Measurements from ENCODE around the gene TTC16. TPM values are rescaled to one million over a fixed set of nuclear protein-coding genes. Genes with fewer than 3 reads are reported as not detected.

TTC16 gene
- total and polyA plus RNA-seq, 7 donors = 0.15 TPM; not detected in 6

GRCh38 chr9:127773981-127774380, 58.1 kb downstream of the TTC16 start:
- no peaks in the 10 kb centered on the region for H3K27me3 ChIP-seq
- no peaks in the 10 kb centered on the region for H3K36me3 ChIP-seq
- intact Hi-C loops (cut with DNase I) = no loop called here
- H3K9me3 ChIP-seq = no peaks in the 10 kb centered on the region
- no peak overlapping the region for H3K4me3 ChIP-seq
- 84 to 91% methylated on average over 10 of the region's 10 CpGs for WGBS, 2 donors
- no peak for DNase-seq
- H3K4me1 ChIP-seq = peaks cover 0 to 12% (median 9%) of the 10 kb centered on the region in 4 donors
- no peak overlapping the region for H3K27ac ChIP-seq
- no peak for TF ChIP-seq EP300 (IDR thresholded peaks at IDR 0.05)

GRCh38 chr9:127776195-127776923, 60.5 kb downstream of the TTC16 start:
- no peak for DNase-seq
- H3K36me3 ChIP-seq = no peaks in the 10 kb centered on the region
- 33 to 57% methylated on average over 15 of the region's 15 CpGs for WGBS, 2 donors
- H3K4me1 ChIP-seq = peaks cover 0 to 5% (median 0%) of the 10 kb centered on the region in 4 donors
- peak overlapping the region in 1 of 4 donors; percentile 32 for H3K27ac ChIP-seq
- peak overlapping the region in 1 of 4 donors; percentile 16 for H3K4me3 ChIP-seq
- TF ChIP-seq POLR2AphosphoS5 (IDR thresholded peaks at IDR 0.05) (no peak), CTCF (IDR thresholded peaks at IDR 0.05) (no peak), EP300 (IDR thresholded peaks at IDR 0.05) (no peak), POLR2A (IDR thresholded peaks at IDR 0.05) (no peak)
- intact Hi-C loops (cut with DNase I) = no loop called here
- H3K9me3 ChIP-seq = no peaks in the 10 kb centered on the region
- H3K27me3 ChIP-seq = no peaks in the 10 kb centered on the region

GRCh38 chr9:127776924-127777289, 61.0 kb downstream of the TTC16 start:
- Histone ChIP-seq H3K27ac (peak overlapping the region in 1 of 4 donors; percentile 32), H3K4me3 (peak overlapping the region in 1 of 4 donors; percentile 16), H3K27me3 (no peaks in the 10 kb centered on the region), H3K4me1 (peaks cover 0 to under 1% (median 0%) of the 10 kb centered on the region in 4 donors), H3K36me3 (no peaks in the 10 kb centered on the region), H3K9me3 (no peaks in the 10 kb centered on the region)
- TF ChIP-seq EP300 (IDR thresholded peaks at IDR 0.05) (no peak), POLR2A (IDR thresholded peaks at IDR 0.05) (no peak), POLR2AphosphoS5 (IDR thresholded peaks at IDR 0.05) (no peak), CTCF (IDR thresholded peaks at IDR 0.05) (no peak)
- WGBS, 2 donors = 44 to 66% methylated on average over 5 of the region's 5 CpGs
- intact Hi-C loops (cut with DNase I) = no loop called here
- no peak for DNase-seq

GRCh38 chr9:127777368-127777980, 61.6 kb downstream of the TTC16 start:
- Histone ChIP-seq H3K4me3 (peak overlapping the region in 1 of 4 donors; percentile 16), H3K27ac (peak overlapping the region in 2 of 4 donors; percentile 7 to 52), H3K36me3 (no peaks in the 10 kb centered on the region), H3K4me1 (no peaks in the 10 kb centered on the region), H3K27me3 (no peaks in the 10 kb centered on the region), H3K9me3 (no peaks in the 10 kb centered on the region)
- DNase-seq = no peak
- 48 to 75% methylated on average over 18 of the region's 18 CpGs for WGBS, 2 donors
- no peak for TF ChIP-seq CTCF (IDR thresholded peaks at IDR 0.05)
- no peak for TF ChIP-seq POLR2A (IDR thresholded peaks at IDR 0.05)
- no peak for TF ChIP-seq EP300 (IDR thresholded peaks at IDR 0.05)
- no peak for TF ChIP-seq POLR2AphosphoS5 (IDR thresholded peaks at IDR 0.05)
- intact Hi-C loops (cut with DNase I) = no loop called here

GRCh38 chr9:127778280-127779135, 62.6 kb downstream of the TTC16 start, which contains the start of gene SH2D3C:
TSS of gene SH2D3C (minus strand) at chr9:127778666. CDS start at chr9:127778627, 39 bp downstream.
- intact Hi-C loops (cut with DNase I) = no loop called here
- Histone ChIP-seq H3K27me3 (no peaks in the 10 kb centered on the region), H3K4me1 (no peaks in the 10 kb centered on the region), H3K36me3 (no peaks in the 10 kb centered on the region), H3K27ac (peak within 1 kb of the TSS; percentile 11 to 52 (median 26)), H3K9me3 (no peaks in the 10 kb centered on the region), H3K4me3 (peak within 1 kb of the TSS in 1 of 4 donors; percentile 9)
- DNase-seq = no peak
- TF ChIP-seq POLR2A (IDR thresholded peaks at IDR 0.05) (no peak), POLR2AphosphoS5 (IDR thresholded peaks at IDR 0.05) (no peak), CTCF (IDR thresholded peaks at IDR 0.05) (no peak), EP300 (IDR thresholded peaks at IDR 0.05) (no peak)
- 31 to 72% methylated on average over 13 of the region's 13 CpGs for WGBS, 2 donors

All from sigmoid colon (tissue), 7 donors.